ENCODE data around the gene TRIM31. TPM values are rescaled to one million over a fixed set of nuclear protein-coding genes. Genes with fewer than 3 reads are reported as not detected.
A peak's percentile ranks its signal among the peaks of the same experiment; 100 is the strongest.

Gene TRIM31
- total RNA-seq, 1 donor from 2014 or later = not detected

GRCh38 chr6:30075790-30076732 is 36.8 kb downstream of the TRIM31 start:
- no peak for DNase-seq

DNA sequence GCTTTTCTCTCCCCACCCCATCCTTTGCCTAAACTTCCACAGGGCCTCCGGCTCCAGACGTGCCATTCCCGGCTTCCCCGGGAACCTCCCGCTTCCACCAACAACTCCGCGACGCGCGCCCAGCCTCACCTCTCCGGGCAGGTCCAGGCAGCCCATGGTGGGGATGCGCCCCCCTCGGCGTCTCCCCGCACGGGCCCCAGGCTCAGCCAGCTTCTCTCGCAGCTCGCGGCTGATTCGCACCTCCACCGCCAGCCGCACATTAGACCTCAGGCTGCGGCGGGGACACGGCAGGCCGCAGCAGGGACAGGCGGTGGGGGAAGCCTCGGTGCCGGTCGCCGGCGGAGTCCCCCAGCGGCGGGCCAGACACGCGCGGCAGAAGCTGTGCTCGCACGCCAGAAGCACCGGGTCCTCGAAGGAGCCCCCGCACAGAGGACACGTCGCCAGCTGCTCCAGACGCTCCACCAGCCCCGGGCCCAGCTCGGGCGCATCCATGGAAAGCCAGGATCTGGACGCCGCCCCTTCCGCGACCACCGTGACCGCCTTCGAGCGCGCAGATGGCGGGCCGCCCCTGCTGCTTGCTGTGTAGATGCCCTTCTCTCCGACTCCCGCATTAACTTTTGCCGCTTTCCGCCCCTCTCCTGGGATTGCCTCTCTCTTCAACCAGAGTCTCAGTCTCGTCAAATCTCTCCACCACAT is 37.6 kb downstream of the TRIM31 start, which contains the start of gene RNF39:
RNF39 (minus strand) TSS at position 676 of the 696 bp plus-strand sequence; CDS start at position 492, 184 bp downstream.
- DNase-seq = no peak

- no peak for DNase-seq
Observed at GRCh38 chr6:30074331-30075093, 38.4 kb downstream of the TRIM31 start.

GRCh38 chr6:30073489-30074235 is 39.2 kb downstream of the TRIM31 start:
- DNase-seq = no peak

GRCh38 chr6:30071858-30072257 is 41.0 kb downstream of the TRIM31 start:
- DNase-seq = no peak

- DNase-seq = no peak
Observed at GRCh38 chr6:30071081-30071818, 41.6 kb downstream of the TRIM31 start.

DNA sequence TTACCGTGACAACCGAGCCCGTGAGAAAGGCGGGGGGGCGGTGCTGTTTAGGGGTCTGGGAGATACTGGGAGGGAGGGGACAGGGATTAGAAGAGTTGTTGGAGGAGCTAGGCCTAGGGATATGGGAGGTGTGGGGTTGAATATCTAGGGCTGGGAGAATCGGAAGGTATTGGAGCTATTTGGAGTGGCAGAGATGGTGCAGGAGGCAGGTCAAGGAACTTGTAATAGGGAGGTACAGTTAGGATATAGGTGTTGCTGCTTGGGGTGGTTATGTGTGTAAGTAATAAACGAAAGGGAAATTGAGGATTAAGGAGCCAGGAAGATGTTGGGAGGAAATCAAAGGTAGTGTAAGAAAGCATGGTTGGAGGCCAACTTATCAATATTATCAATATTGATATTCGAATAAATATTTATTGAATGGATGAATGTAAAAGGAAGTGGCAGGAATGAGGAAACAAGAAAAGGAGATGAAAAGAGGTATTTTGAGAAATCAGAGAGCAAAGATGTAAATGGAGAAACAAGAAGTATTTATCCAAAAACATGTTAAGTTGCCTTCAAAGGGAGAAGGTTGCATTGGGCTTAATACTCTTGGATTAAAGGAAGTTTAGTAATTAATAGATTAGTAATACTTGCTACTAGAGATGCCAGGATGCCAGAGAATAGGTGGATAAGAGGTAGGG is 45.3 kb downstream of the TRIM31 start:
- no peak for DNase-seq

DNA sequence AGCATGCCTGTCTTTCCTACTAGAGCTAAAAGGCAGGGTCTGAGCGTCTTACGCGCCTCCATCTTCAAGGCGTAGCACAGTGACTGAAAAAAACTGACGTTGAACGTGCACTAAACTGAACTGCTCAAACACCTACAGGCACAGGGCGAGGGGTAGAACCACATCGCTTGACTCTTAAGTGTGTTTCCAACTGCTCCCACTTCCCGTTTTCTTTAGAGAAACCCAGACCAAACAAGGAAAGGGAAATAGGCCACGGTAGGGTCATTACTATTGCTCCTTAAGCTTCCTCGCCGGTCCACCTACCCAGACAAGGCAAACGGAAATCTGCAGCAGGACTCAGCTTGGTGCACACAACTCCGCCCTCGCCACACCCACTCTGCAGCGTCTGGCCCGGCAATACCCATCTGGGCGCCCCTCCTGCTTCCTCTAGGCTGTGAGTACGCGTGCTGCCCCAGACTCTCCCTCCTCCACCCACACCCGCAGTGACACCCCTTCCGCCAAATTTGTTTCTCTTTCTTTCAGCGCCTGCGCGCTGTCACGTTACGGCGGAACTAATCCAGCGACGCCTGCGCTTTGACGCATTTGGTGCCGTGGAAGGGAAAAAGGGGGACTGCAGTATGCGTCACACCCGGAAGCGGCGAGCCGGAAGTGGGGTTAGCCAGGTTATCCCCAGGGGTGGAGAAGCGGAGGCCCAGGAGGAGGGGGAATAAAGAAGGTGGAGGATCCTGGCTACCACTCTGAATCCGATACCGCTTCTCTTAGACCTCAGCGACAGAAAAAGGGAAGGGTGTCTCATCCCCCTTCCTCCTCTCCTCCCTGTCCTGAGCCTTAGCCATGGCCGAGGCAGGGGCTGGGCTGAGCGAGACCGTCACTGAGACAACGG is 46.1 kb downstream of the TRIM31 start, which contains the start of gene PPP1R11:
PPP1R11 (plus strand) TSS at position 622 of the 883 bp plus-strand sequence; CDS start at position 835, 213 bp downstream.
- DNase-seq = peak; percentile 100

- no peak for DNase-seq
Observed at GRCh38 chr6:30066082-30066481, 46.8 kb downstream of the TRIM31 start.

DNA sequence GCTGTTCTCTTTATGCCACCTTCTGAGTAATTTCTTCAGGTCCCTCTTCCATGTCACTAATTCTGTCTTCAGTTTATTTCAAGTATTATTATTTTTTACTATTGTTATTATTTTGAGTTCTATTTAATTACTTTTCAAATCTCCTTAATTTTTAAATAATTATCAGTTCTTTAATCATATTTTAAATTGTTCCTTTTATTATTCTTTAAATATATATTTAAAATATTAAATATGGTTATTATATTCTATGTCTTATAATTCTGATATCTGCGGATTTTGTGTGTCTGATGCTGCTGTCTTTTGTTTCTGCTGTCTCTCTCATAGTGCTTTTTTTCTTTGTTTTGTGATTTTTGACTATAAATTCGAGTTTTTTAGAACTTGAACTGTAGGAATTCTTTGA is 49.6 kb downstream of the TRIM31 start:
- no peak for DNase-seq

DNA sequence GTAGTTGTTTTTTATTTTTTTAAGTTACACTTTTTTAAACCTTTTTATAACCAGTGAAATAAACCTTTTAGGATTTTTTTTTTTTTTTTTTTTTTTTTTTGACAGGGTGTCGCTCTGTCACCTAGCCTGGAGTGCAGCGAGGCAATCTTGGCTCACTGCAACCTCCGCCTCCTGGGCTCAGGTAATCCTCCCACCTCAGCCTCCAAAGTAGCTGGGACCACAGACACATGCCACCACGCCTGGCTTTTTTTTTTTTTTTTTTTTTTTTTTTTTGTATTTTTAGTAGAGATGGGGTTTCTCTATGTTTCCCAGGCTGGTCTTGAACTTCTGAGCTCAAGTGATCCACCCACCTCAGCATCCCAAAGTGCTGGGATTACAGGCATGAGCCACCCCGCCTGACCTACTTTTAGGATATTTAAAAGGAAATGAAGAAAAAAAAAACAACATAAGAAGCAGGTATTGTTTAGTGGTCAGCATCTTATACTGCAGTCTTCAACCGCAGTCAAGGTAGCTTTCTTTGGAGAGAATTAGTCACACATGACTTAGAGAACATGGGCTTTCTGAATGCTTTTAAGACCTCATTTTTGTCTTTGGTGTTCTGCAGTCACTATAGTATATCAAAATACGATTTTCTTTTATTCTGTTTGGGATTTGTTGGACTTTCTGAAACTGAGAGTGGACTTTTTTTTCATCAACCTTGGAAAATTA is 50.3 kb downstream of the TRIM31 start:
- DNase-seq = no peak

GRCh38 chr6:30061858-30062458 is 50.9 kb downstream of the TRIM31 start:
- no peak for DNase-seq

DNA sequence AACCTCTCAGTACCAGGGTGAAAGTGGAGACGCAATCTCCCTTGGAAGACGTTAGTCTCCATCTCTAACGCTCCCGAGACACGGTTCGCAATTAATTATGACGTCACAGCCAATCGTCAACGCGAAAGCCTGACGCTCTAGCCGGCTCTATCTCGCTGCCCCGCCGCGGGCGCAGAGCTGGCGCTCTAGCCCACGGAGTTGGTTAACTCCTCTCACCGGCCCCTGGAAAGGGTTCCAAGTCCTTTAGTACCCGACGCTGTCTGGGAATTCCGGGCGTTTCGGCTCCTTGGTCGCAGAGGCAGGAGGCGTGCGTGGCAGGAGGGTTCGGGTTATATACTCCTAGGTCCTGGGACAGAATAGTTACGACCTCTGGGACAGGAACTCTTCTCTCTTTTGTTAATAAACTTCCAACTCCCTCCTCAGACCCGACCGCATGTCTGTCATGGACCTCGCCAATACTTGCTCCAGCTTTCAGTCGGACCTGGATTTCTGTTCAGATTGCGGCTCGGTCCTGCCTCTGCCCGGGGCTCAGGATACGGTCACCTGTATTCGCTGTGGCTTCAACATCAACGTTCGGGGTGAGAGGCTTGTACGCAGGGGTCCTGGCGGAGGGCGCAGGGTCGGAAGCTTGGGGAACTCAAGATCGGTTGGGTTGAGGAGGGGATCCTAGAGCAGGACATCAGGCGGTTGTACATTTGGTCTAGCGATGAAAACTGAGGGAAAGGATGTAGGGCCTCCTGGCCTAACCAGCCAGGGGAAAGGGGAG is 51.6 kb downstream of the TRIM31 start, which contains the start of gene POLR1H:
POLR1H (plus strand) TSS at position 174 of the 766 bp plus-strand sequence; CDS start at position 434, 260 bp downstream.
- DNase-seq = peak; percentile 95

GRCh38 chr6:30060606-30061091 is 52.2 kb downstream of the TRIM31 start:
- peak; percentile 43 for DNase-seq

- no peak for DNase-seq
Observed at GRCh38 chr6:30055513-30055912, 57.4 kb downstream of the TRIM31 start.

DNA sequence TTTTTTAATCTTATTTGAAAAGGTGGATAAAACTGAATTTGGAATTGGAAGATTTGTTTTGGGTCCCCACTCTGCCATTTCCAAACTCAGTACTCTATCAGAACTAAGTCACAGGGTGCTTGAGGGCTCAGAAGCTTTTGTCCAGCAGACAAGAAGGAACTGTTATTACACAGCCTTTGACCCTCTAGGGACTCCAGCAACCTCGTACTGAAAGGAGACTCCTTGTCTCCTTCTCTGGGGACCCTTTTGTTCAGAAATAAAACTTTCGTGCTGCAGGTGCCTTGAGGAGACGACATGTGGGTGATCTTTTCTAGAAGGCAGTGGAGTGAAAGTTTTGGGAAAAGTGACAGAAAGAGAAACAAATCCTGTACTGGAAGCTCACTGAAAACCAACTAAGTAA is 59.2 kb downstream of the TRIM31 start:
- DNase-seq = no peak
